ENCODE data around the gene ARMH4.
"Not testable (repeated sequence)": the region's sequence is repeated elsewhere in the genome, so short reads cannot be mapped to it uniquely, and the experiment has no call there.

ARMH4 gene

GRCh38 chr14:58145936-58146335, 6.1 kb downstream of the ARMH4 start:
- no peak for DNase-seq

GRCh38 chr14:58143106-58143505, 8.9 kb downstream of the ARMH4 start:
- no peak for DNase-seq

- no peak for DNase-seq
These were observed 10.1 kb downstream of the ARMH4 start for GRCh38 chr14:58141893-58142292.

- no peak for DNase-seq
These were observed 13.1 kb downstream of the ARMH4 start for GRCh38 chr14:58138714-58139482.

GRCh38 chr14:58138031-58138713, 13.8 kb downstream of the ARMH4 start:
- no peak for DNase-seq

GRCh38 chr14:58133739-58134138, 18.3 kb downstream of the ARMH4 start:
- DNase-seq, result no peak

- no peak for DNase-seq
These were observed 20.6 kb downstream of the ARMH4 start for GRCh38 chr14:58131386-58131785.

GRCh38 chr14:58130116-58130782, 21.8 kb downstream of the ARMH4 start:
- no peak for DNase-seq

- no peak for DNase-seq
These were observed 22.8 kb downstream of the ARMH4 start for GRCh38 chr14:58129208-58129607.

- no peak for DNase-seq
These were observed 23.6 kb downstream of the ARMH4 start for GRCh38 chr14:58128416-58128815.

GRCh38 chr14:58122546-58122945, 29.5 kb downstream of the ARMH4 start:
- not testable (repeated sequence) for DNase-seq

- DNase-seq, result no peak
These were observed 30.4 kb downstream of the ARMH4 start for GRCh38 chr14:58121530-58122186.

GRCh38 chr14:58119381-58119780, 32.6 kb downstream of the ARMH4 start:
- no peak for DNase-seq

GRCh38 chr14:58118097-58118815, 33.8 kb downstream of the ARMH4 start:
- no peak for DNase-seq

- no peak for DNase-seq
These were observed 42.3 kb downstream of the ARMH4 start for GRCh38 chr14:58109744-58110143.

GRCh38 chr14:58108717-58109116, 43.3 kb downstream of the ARMH4 start:
- DNase-seq, result no peak

GRCh38 chr14:58107947-58108552, 44.0 kb downstream of the ARMH4 start:
- DNase-seq, result peak; percentile 30

- no peak for DNase-seq
These were observed 45.0 kb downstream of the ARMH4 start for GRCh38 chr14:58107041-58107440.

- DNase-seq, result no peak
These were observed 45.6 kb downstream of the ARMH4 start for GRCh38 chr14:58106446-58106845.

GRCh38 chr14:58104808-58105207, 47.2 kb downstream of the ARMH4 start:
- no peak for DNase-seq

GRCh38 chr14:58100735-58101368, 51.2 kb downstream of the ARMH4 start:
- no peak for DNase-seq

GRCh38 chr14:58099682-58100081, 52.3 kb downstream of the ARMH4 start:
- no peak for DNase-seq

All from NCI-H1105 (cell line).